Nephron progenitor cell (in vitro differentiated cells): ENCODE results near the gene GUCY1A2.

ENCODE experiments used
- DNase-seq: peaks from one replicate; pipeline ENCODE4 v3.0.0; 2021
- H3K27ac Mint-ChIP-seq: 2 replicates; pipeline ENCODE4 v1.8.0; 2021; ENCODE audit warnings: mild to moderate bottlenecking, moderate library complexity, mixed read lengths
- H3K27me3 Mint-ChIP-seq: 2 replicates; pipeline ENCODE4 v1.8.0; 2021; ENCODE audit warnings: mild to moderate bottlenecking, low read depth, mixed read lengths; ENCODE audit not compliant: poor library complexity
- H3K36me3 Mint-ChIP-seq: 2 replicates; pipeline ENCODE4 v1.8.0; 2021; ENCODE audit warnings: low read depth, mixed read lengths
- H3K4me1 Mint-ChIP-seq: 2 replicates; pipeline ENCODE4 v1.8.0; 2021; ENCODE audit warnings: mixed read lengths
- H3K4me3 Mint-ChIP-seq: 2 replicates; pipeline ENCODE4 v1.8.0; 2021; ENCODE audit warnings: mild to moderate bottlenecking, moderate library complexity, mixed read lengths
- H3K9me3 Mint-ChIP-seq: 2 replicates; pipeline ENCODE4 v1.8.0; 2021; ENCODE audit warnings: mild to moderate bottlenecking, moderate library complexity, mixed read lengths
- CTCF ChIP-seq: fragments of 200-600 bp; sonication (generic); IDR thresholded peaks from 2 replicates; pipeline ENCODE4 v1.5.0; 2021; ENCODE audit warnings: antibody characterized with exemption

Gene GUCY1A2

GRCh38 chr11:106821826-106822225, 196.4 kb downstream of the GUCY1A2 start:
- no peak for DNase-seq
- no peaks in the 10 kb centered on the region for H3K4me1 Mint-ChIP-seq
- no peak overlapping the region for H3K27ac Mint-ChIP-seq
- H3K27me3 Mint-ChIP-seq = no peaks in the 10 kb centered on the region
- no peak for TF ChIP-seq CTCF
- no peaks in the 10 kb centered on the region for H3K36me3 Mint-ChIP-seq
- no peak overlapping the region for H3K4me3 Mint-ChIP-seq
- H3K9me3 Mint-ChIP-seq = no peaks in the 10 kb centered on the region

- TF ChIP-seq CTCF = no peak
- no peaks in the 10 kb centered on the region for H3K4me1 Mint-ChIP-seq
- H3K4me3 Mint-ChIP-seq = no peak overlapping the region
- H3K9me3 Mint-ChIP-seq = no peaks in the 10 kb centered on the region
- H3K27ac Mint-ChIP-seq = no peak overlapping the region
- no peak for DNase-seq
- no peaks in the 10 kb centered on the region for H3K36me3 Mint-ChIP-seq
- no peaks in the 10 kb centered on the region for H3K27me3 Mint-ChIP-seq
Measured at GRCh38 chr11:106821291-106821690, 197.0 kb downstream of the GUCY1A2 start.

- TF ChIP-seq CTCF = no peak
- no peaks in the 10 kb centered on the region for H3K36me3 Mint-ChIP-seq
- H3K27ac Mint-ChIP-seq = no peak overlapping the region
- no peaks in the 10 kb centered on the region for H3K4me1 Mint-ChIP-seq
- no peak for DNase-seq
- no peaks in the 10 kb centered on the region for H3K9me3 Mint-ChIP-seq
- H3K4me3 Mint-ChIP-seq = no peak overlapping the region
- peaks cover 5% of the 10 kb centered on the region for H3K27me3 Mint-ChIP-seq
Measured at GRCh38 chr11:106818443-106818842, 199.8 kb downstream of the GUCY1A2 start.

GRCh38 chr11:106815209-106815608, 203.1 kb downstream of the GUCY1A2 start:
- Mint-ChIP-seq H3K4me1 (no peaks in the 10 kb centered on the region), H3K27me3 (peaks cover 5% of the 10 kb centered on the region), H3K9me3 (no peaks in the 10 kb centered on the region), H3K4me3 (no peak overlapping the region), H3K36me3 (no peaks in the 10 kb centered on the region), H3K27ac (no peak overlapping the region)
- no peak for TF ChIP-seq CTCF
- DNase-seq = no peak

GRCh38 chr11:106813806-106814205, 204.5 kb downstream of the GUCY1A2 start:
- Mint-ChIP-seq H3K4me3 (no peak overlapping the region), H3K27me3 (peaks cover 5% of the 10 kb centered on the region), H3K36me3 (no peaks in the 10 kb centered on the region), H3K9me3 (no peaks in the 10 kb centered on the region), H3K4me1 (no peaks in the 10 kb centered on the region), H3K27ac (no peak overlapping the region)
- DNase-seq = no peak
- TF ChIP-seq CTCF = no peak

GRCh38 chr11:106794058-106794457, 224.2 kb downstream of the GUCY1A2 start:
- no peak for TF ChIP-seq CTCF
- Mint-ChIP-seq H3K27ac (no peak overlapping the region), H3K4me1 (no peaks in the 10 kb centered on the region), H3K36me3 (no peaks in the 10 kb centered on the region), H3K4me3 (no peak overlapping the region), H3K27me3 (peaks cover 3% of the 10 kb centered on the region), H3K9me3 (peaks cover 8% of the 10 kb centered on the region)
- DNase-seq = no peak
